Measurements from ENCODE around the gene FAM200B.

The FAM200B gene

DNA sequence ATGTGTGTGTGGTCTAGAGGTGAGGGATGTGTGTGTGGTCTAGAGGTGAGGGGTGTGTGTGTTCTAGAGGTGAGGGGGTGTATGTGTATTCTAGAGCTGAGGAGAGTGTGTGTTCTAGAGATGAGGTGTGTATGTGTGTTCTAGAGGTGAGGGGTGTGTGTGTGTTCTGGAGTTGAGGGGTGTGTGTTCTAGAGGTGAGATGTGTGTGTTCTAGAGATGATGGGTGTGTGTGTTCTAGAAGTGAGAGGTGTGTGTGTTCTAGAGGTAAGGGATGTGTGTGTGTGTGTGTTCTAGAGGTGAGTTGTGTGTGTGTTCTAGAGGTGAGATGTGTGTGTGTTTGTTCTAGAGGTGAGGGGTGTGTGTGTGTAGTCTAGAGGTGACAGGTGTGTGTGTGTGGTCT, 22.5 kb downstream of the FAM200B start:
- H3K4me3 ChIP-seq (IDR thresholded peaks at IDR 0.05; ENCODE audit: insufficient read depth, low read depth, low read length) = no peak overlapping the region
- H2AFZ ChIP-seq (ENCODE audit: low read depth) = no peak overlapping the region
- no peak overlapping the region for H3K4me2 ChIP-seq
- TF ChIP-seq, protein P1, sequence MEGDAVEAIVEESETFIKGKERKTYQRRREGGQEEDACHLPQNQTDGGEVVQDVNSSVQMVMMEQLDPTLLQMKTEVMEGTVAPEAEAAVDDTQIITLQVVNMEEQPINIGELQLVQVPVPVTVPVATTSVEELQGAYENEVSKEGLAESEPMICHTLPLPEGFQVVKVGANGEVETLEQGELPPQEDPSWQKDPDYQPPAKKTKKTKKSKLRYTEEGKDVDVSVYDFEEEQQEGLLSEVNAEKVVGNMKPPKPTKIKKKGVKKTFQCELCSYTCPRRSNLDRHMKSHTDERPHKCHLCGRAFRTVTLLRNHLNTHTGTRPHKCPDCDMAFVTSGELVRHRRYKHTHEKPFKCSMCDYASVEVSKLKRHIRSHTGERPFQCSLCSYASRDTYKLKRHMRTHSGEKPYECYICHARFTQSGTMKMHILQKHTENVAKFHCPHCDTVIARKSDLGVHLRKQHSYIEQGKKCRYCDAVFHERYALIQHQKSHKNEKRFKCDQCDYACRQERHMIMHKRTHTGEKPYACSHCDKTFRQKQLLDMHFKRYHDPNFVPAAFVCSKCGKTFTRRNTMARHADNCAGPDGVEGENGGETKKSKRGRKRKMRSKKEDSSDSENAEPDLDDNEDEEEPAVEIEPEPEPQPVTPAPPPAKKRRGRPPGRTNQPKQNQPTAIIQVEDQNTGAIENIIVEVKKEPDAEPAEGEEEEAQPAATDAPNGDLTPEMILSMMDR (conservative IDR thresholded peaks at IDR 0.05; ENCODE audit: low read depth, low read length) = no peak
- H4K20me1 ChIP-seq (ENCODE audit: insufficient read depth) = no peaks in the 10 kb centered on the region
- no peak overlapping the region for H3K9ac ChIP-seq
- H3K4me1 ChIP-seq (ENCODE audit: low read depth, poor library complexity, severe bottlenecking) = no peaks in the 10 kb centered on the region
- no peaks in the 10 kb centered on the region for H3K79me2 ChIP-seq (ENCODE audit: insufficient read depth, low read depth)
- no peaks in the 10 kb centered on the region for H3K27me3 ChIP-seq (ENCODE audit: insufficient read depth, low read depth)
- H3K27ac ChIP-seq = no peak overlapping the region
- H3K36me3 ChIP-seq (ENCODE audit: insufficient read depth) = no peaks in the 10 kb centered on the region

DNA sequence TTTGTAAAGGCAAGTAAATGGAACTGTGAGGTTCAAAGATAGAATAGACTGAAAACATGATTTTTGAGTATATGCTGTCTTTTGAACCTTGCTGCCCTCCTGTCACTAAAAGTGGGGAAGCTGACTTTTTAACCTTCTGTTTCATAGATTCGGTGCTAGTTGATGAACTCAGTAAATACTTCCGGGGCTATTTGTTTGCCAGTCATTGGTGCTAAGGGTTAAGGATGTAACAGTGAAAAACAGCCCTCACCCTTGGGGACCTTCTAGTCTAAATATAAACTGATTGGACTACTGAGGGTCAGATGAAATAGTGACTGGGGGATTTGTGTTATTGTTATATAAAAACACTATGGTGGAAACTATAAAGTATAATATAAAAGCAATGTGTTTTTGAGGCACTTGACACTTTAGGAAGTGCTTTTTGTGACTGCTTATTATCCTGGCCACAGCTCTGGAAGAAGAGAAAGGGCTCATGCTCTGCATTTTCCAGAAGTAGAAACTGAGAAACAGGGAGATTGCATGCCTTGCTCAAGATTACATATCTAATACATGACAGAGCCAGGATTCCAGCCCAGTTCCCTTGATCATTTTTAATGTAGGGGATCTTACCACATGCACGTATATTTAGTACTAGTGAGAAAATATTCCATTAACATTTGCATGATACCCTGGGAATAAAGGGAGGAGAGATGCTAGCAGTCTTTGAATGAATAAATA, 25.2 kb downstream of the FAM200B start:
- no peaks in the 10 kb centered on the region for H3K36me3 ChIP-seq (ENCODE audit: insufficient read depth)
- H3K9ac ChIP-seq = no peak overlapping the region
- H3K27ac ChIP-seq = no peak overlapping the region
- H3K79me2 ChIP-seq (ENCODE audit: insufficient read depth, low read depth) = no peaks in the 10 kb centered on the region
- TF ChIP-seq, protein P1 (conservative IDR thresholded peaks at IDR 0.05; ENCODE audit: low read depth, low read length) = no peak
- no peaks in the 10 kb centered on the region for H3K27me3 ChIP-seq (ENCODE audit: insufficient read depth, low read depth)
- H3K4me2 ChIP-seq = no peak overlapping the region
- H2AFZ ChIP-seq (ENCODE audit: low read depth) = no peak overlapping the region
- no peaks in the 10 kb centered on the region for H3K4me1 ChIP-seq (ENCODE audit: low read depth, poor library complexity, severe bottlenecking)
- no peaks in the 10 kb centered on the region for H4K20me1 ChIP-seq (ENCODE audit: insufficient read depth)
- H3K4me3 ChIP-seq (IDR thresholded peaks at IDR 0.05; ENCODE audit: insufficient read depth, low read depth, low read length) = no peak overlapping the region

DNA sequence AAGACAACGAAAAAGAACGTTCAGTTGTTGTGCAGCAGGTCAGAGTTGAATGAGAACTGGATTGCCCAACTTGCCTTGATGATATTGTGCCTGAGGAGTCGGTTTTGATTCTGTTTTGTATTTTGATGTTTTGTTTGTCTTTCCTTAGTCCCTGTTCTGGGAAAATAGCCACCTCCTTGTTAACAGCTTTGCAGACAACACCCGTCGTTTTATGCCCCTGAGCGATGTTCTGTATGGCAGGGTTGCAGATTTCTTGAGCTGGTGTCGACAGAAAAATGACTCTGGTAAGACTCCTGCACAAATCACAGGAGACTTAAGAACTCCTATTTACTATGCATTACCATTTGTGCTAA, 25.7 kb downstream of the FAM200B start:
- H3K4me3 ChIP-seq (IDR thresholded peaks at IDR 0.05; ENCODE audit: insufficient read depth, low read depth, low read length) = no peak overlapping the region
- no peak overlapping the region for H3K27ac ChIP-seq
- H3K4me1 ChIP-seq (ENCODE audit: low read depth, poor library complexity, severe bottlenecking) = no peaks in the 10 kb centered on the region
- TF ChIP-seq, protein P1 (conservative IDR thresholded peaks at IDR 0.05; ENCODE audit: low read depth, low read length) = no peak
- H3K79me2 ChIP-seq (ENCODE audit: insufficient read depth, low read depth) = no peaks in the 10 kb centered on the region
- no peak overlapping the region for H2AFZ ChIP-seq (ENCODE audit: low read depth)
- H3K36me3 ChIP-seq (ENCODE audit: insufficient read depth) = no peaks in the 10 kb centered on the region
- no peaks in the 10 kb centered on the region for H3K27me3 ChIP-seq (ENCODE audit: insufficient read depth, low read depth)
- no peaks in the 10 kb centered on the region for H4K20me1 ChIP-seq (ENCODE audit: insufficient read depth)
- no peak overlapping the region for H3K9ac ChIP-seq
- H3K4me2 ChIP-seq = no peak overlapping the region

DNA sequence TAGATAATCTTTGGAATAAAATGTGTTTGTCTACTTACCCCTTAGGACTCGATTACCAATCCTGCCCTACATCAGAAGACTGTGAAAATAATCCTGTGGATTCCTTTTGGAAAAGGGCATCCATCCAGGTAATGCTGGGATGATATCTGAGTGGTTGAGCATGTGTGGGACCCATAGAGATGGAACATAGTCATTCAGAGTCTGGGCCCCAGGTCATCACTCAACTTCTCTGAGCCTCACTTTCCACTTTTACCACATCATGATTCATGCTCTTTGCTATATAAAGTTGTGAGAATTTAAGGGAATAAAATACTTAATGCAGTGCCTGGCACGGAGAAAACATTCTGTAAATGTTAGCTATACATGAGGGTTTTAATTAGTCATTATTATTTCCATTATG, 30.1 kb downstream of the FAM200B start:
- Histone ChIP-seq H3K4me1 (ENCODE audit: low read depth, poor library complexity, severe bottlenecking) (no peaks in the 10 kb centered on the region), H3K79me2 (ENCODE audit: insufficient read depth, low read depth) (no peaks in the 10 kb centered on the region), H2AFZ (ENCODE audit: low read depth) (no peak overlapping the region), H3K9ac (no peak overlapping the region), H3K27ac (no peak overlapping the region), H4K20me1 (ENCODE audit: insufficient read depth) (no peaks in the 10 kb centered on the region), H3K4me2 (no peak overlapping the region), H3K4me3 (IDR thresholded peaks at IDR 0.05; ENCODE audit: insufficient read depth, low read depth, low read length) (no peak overlapping the region), H3K36me3 (ENCODE audit: insufficient read depth) (no peaks in the 10 kb centered on the region), H3K27me3 (ENCODE audit: insufficient read depth, low read depth) (no peaks in the 10 kb centered on the region)
- TF ChIP-seq, protein P1 (conservative IDR thresholded peaks at IDR 0.05; ENCODE audit: low read depth, low read length) = no peak

Data from KMS-11 (cell line).